NCI-H345 treated with DMSO at 0.1 percent for 48 hours (cell line): ENCODE data around the gene STX8.

ENCODE experiments used
- DNase-seq: peaks from one replicate; lab custom pipeline; 2025; ENCODE audit not compliant: unreplicated experiment; lab: John Stamatoyannopoulos, UW

Gene STX8

DNA sequence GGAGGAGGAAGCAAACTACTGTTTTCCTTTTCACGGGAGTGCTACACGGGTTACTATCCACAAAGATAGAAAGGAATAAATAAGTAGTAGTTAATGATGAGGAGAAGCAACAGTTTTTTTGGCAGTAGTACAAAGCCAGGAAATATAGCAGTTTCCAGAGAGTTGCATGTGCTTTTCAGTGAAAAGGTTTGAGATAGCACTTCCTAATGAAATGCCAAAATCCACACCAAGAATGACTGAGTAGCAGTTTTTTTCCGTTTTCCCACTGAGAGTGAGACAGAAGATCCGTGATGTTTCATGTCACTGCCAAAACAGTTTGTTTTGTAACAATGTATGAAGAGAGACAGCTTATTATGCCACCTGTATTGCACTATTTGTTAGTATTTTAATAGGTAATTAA, 129.1 kb downstream of the STX8 start:
- no peak for DNase-seq

DNA sequence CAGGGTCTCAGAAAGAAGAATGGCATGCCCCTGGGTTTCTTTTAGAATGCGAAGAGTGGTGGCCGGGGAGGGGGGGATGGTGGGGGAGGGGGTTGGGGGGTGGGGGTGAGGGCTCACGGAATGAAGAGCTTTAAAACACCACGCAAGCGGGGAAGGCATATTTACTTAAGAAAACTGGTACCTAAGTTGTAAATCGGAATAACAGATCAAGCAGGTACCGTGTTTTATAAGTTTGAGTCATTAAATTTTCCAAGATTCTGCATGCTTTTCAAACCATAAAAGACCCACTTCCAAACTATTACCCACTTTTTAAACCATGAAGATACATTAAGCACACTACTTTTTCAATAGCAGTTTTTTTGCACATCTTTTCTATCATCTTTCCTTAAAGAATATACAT, 130.2 kb downstream of the STX8 start:
- no peak for DNase-seq

DNA sequence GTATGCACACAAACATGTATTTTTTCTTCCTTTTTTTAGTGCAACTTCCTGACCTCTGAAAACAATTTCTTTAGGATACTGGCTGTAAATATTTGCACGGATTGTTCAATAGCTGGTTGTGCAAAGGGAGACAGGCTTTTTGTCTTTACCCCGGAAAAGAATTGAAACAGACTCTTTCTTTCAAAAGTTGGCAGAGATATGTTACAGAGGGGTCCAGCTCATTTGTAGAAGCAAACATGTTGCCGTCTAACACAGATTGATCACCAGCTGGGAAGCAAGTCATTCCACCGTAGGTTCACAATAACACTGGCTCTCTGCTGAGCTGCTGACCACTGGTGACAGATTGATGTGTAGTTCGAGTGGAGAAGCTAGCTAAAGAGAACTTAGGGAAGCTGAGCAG, 130.9 kb downstream of the STX8 start:
- DNase-seq: no peak

DNA sequence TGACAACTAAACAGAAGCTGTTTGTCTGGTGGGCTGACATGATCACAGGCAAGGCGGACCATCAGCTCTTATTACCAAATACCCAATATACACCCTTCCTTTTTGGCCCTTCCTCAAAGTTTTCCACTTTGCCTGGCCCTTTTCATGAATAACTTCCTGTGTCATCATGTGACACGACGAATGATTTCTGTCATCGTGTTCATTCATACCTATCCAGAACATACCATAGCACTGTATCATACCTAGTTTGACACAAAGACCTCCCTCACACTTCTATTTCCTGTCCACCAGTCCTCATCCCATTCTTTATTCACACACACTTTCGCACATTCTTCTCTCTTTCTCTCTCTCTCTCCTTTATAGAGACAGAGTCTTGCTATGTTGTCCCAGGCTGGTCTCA, 131.8 kb downstream of the STX8 start:
- no peak for DNase-seq

DNA sequence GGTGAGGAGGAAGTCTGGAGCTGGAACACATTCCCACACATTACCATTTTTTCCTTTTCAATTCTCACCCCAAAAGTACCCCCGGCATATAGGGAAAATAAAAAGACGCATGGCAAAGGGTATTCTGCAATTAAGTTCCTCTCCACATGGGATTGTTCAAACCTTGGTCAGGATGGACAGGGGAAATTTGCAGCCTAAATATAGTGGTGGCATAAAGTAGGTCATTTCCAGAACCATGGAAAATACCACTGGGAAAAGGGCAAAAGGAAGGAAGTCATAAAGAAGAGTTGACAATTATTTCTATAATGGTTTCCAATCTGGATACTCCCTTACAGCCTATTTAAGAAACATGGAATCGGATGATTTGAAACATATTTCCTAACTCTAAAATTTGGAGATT, 135.8 kb downstream of the STX8 start:
- no peak for DNase-seq

DNA sequence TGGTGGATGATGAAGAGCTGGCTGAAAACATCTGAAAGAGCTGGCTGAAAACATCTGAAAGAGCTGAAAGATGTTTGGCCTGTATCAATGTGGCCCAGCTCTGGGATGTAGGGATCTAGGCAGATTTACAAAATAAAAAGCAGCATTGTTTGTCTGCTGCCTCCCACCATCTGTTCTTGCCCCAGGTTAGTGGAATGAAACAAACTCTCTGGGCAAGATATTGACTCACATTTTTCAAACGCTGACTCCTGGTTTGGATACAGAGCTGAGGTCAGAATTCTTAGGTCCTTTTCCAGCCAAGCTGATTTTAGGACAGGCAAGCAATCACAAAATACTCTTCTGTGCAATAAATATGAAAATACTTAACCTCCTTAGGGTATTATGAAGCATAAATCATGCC, 139.0 kb downstream of the STX8 start:
- DNase-seq: no peak

DNA sequence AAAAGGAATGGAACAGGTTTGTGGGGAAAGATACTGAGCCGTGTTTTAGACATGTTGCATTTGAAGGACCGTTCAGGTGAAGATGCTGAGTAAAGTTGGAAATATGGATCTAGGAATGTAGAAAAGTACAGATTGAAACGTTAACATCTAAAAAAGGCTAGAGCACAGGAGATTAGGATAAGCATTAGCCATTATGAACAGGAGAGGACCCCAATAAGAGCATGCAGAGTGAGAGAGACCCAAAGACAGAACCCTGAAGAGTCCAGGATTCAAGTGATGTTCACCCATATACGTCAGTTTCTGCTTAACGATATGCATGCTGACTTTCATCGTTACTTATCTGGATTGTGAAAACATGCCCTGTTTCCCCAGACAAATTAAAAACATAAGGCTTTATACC, 140.5 kb downstream of the STX8 start:
- DNase-seq: no peak

DNA sequence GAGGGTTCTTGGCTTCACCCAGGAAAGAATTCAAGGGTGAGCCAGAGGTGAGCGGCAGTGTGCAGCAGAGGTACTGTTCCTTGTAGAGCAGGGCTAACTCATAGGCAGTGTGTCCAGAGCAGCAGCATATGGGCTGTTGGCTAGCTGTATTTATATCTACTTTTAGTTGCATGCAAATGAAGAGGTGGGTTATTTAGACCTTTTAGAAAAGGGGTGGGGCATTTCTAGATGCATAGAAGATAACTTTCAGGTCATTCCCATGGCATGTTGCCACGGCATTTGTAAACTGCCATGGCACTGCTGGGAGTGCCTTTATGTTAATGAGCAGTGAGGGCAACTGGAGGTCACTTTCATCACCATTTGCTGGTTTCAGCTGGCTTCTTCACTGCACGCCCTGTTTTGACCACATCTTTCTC, 141.0 kb downstream of the STX8 start:
- no peak for DNase-seq

DNA sequence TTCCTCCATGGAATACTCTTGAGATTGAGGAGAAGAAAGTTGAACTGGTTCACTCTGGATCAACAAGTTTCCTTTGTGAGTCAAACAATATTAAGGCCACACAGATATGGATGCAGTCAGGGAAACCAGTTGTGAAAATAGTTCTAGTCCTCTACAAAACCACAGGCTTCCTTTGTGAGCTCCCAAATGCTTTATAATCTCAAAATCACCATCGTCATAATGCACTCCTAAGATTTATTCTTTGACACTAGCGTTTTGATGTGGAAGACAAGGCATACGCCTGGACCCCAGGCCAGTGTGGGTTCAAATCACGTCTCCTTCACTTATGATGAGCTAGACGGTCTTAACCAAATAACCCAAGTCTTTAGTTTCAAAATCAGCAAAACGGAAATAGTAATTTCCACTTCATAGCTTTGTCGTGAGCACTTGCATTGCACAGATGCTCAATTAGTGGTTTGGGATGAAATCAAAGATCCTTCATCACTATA, 142.6 kb downstream of the STX8 start:
- no peak for DNase-seq

DNA sequence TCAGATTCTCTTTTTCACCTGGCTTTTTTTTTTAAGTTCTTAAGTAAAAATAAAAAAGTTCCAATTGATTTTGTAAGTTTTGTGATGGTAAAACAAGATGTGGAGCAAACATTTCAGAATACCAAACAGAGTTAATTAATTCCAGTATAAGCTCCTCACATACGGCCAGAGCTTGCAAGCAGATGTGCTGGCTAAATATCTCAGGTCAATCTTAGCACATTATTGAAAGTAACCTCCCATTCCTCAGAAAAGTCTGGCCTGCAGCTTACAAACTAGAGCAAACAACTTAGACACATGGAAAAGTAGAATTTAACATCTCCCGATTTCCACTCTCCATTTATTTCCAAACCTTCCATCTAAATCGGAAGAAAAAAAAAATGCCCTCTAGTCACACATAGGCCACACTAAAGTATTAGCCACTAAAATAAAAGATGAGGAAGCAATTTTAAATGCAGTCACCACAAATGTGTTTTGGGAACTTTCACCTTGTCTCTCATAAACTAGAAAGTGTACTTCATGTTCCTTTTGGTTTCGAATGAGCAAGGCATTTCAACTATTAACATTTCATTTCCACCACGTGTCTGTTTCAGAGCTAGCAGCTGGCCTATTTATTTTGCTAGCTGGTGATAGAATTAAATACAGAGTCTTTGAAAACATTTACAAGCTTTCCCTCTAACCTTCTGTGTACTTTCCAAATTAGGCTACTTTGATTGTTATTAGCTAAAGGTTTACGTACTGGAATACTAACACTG, 143.3 kb downstream of the STX8 start:
- no peak for DNase-seq

DNA sequence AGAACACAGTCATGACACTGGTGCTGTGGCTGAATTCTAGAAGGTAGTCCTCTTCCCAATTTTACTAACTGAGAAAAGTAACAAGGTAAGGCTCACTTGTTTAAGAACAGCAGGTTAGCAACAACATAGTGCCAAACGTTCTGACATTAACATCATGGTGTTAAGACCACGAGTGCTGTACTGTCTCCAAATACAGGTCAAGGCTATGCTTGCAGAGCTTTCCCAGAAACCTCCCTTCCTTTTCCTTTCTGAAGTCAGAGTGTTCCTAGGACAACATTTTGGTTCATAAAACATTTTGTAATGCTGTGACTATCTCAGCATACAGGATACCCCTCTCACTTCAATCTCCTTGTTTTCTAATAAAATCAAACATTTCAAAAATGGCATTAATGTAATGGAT, 144.0 kb downstream of the STX8 start:
- DNase-seq: no peak

DNA sequence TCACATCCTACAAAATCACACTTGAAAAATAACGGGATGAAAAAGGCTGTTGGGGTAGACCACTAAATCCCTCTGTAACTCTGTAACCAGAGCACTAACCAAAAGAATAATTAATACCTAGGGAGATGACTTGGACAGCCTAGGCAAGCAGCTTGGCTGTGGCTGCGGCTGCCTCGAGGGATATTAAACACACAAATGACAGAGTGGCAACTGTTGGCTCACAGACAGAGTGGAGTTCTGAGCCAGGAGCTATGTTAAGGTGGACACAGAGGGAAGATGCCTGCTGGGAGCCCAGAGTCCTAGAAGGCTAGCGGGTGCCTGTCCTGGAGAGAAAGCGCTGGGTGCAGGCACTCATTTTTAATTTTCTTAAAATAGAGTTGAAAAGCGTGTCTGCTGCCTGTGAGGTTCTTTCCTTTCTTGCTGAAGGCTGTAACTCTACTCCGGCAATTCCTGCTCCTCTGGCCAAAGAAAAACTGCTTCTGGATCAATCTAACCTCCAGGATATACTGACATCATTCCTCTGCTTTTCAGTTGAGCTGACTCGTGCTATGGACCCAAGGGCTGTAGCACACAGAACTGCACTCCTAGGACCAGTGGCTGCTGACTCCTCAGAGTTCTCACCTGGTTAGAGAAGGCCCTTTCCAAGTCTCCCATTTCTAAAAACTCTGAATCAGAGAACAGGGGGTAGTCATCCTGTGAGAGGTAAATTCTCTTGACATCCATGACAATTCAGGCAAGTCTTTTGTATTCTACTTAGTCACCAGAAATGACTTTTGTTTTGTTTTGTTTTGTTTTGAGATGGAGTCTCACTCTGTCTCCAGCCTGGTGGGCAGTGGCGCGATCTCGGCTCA, 147.9 kb downstream of the STX8 start:
- no peak for DNase-seq

DNA sequence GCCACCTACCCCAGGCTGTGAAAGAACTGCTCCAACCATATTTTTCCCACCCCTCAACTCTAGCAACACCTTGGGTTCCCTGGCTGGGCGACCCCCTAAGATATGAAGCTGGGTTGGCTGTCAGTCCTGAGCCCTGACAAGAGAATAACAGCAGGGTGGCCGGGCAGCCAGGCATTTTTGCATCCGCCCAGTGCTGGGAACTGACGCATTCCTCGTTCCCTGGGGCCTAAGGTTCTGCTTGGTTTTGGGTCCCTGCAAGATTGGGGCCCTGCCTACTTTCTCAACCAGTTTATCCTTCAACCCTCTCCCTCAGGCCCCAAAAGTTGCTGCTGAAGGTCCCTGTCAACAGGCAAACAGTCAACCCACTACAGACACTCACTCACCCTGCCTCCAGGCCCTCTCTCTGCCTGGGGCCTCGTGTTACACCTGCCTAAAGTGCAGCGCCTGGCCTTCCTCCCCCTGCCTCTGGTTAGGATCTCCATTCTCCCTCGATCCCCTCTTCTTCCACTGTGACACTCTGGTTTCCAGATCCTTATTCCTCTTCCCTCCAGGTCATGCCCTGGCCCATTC, 151.5 kb downstream of the STX8 start:
- no peak for DNase-seq

DNA sequence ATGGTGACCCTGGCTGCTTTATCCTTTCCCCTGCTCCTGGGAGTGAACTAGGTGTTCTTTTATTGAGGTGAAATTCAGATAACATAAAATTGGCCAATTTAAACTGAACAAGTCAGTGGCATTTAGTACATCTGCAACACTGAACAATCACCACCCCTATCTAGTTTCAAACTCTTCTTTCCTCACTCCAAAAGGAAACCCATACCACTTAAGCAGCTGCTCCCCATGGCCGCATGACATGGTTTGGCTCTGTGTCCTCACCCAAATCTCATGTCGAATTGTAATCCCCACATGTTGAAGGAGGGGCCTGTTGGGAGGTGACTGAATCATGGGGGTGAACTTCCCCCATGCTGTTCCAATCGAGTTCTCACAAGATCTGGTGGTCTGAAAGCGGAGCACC, 154.1 kb downstream of the STX8 start:
- DNase-seq: no peak

DNA sequence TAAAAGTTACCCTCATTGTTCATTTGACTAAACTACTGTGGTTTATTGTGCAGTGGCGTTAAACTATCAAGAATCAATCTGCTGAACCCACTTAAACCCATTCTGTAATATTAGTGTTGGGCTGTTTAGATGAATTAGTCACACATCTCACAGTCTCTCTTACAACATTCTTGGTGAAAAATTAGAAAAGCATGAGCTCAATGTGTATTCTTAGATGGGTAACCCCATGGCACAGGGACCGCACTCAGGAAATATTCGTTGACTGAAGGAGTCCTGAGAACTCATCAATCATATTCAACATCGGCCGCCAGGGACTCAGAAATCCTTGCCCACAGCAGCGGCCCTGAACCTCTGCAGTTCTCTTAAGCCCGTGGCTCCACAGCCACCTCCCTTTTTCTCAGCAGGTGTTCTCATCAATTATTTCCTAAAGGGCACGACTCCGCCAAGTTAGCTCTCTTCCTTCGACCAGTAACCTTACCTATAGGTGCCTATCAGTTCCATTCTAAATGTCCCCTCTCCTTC, 155.6 kb downstream of the STX8 start:
- DNase-seq: no peak

DNA sequence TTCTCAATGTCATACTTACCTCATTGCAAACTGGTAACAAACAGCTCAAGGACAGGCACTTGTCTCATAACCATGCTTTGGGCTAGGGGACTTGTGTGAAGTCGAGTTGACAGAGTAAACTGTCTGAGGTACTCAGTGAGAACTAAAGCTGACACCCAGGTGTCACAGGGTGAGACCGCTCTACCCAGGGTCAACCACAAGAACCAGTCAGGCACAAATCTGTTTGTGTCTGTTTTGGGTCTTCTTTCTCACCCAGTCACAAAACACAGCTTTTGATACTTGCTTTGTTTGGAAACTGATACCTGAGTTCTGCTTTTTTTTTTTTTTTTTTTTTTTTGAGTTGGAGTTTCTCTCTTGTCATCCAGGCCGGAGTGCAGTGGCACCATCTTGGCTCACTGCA, 161.1 kb downstream of the STX8 start:
- DNase-seq: no peak

DNA sequence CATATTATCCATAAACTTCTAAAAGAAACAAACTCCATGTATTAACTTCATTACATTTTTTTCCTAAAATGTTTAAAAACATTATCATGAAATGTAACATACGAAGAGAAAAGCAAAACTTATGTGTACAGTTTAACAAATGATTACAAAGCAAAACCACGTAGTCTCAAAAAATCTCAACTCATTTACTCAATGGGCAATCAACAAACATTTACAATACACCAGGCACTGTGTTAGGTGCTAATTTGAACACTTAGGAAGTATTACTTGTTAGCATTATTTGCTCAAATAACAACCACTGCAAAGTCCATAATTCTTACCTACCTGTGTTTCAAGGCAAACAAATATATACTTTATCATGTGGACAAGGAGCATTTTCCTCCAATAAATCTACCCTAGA, 164.9 kb downstream of the STX8 start:
- no peak for DNase-seq

DNA sequence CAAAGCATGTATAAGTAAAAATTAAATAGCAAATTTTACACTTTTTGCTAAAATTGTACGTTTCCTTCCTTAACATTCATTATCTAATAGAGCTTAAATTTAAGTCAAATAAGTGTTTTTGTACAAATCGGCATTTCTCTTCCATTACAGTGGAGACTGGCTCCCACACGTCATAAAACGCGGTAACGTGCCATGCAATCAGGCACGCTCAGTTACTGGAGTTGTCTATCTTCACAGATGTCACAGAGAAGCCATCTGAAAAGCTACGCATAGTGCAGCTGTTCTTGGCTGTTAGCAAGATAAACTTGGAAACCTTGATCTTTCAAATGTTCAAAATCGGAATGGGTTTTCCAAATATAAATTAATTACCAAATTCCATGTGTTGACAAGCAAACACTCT, 165.3 kb downstream of the STX8 start:
- DNase-seq: no peak

DNA sequence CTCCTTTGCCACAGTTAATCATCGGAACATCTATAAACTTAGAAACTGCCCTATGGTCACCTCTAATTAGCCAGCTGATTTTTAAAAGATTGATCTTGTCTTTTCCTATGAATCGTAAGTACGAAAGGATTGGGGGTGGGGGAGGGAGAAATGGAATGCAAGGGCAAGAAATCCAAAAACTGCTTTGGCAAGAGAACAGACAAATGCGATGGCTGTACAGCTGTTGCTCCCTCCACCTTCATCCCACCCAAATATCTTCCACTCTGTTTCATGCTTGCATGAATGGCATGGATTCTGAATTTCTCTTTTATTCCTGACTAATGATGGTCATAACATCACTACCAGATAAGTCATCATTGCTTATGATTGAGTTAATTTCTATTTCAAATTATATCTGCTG, 165.7 kb downstream of the STX8 start:
- DNase-seq: no peak

DNA sequence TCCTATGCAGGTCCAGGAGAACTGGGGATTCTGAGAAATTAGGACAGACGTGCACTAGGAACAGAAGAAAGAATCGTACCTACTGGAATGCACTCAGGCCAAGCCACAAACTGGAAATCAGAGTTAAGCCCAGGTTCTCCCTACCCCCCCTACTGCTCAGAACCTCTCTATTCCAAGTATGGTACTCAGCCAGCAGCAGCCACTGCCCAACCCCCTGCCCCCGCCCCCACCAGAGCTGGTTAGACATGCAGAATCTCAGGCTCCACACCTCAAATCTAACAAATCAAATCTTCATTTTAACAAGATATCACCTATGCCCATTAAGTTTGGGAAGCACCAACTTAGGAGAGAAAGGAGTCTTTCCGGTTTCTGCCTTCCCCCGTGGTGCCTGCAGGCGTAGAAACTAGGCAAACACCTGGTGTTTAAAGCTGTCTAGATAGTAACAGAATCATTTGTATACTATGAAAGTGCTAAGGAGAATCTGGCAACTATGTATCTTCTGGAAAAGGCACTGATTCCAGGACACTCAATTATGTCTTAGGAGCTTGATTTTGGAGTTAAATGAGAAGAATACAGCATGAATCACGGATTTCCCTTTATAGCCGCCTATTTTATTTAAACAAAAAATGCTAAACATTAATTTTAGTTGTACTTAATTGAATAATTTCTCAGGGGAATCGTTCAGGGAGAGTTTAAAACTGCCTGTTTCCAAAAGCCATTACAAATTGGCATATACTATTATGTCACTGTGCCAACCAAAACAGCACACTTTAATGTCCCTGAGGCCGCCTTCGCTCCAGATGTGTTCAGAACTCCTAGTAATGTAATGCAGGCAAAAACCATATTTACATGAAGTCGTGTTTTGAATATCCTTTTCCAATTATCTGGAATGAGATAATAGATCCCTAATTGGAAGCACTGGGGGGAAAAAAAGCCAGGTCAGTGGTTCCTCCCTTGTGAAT, 166.5 kb downstream of the STX8 start:
- no peak for DNase-seq

DNA sequence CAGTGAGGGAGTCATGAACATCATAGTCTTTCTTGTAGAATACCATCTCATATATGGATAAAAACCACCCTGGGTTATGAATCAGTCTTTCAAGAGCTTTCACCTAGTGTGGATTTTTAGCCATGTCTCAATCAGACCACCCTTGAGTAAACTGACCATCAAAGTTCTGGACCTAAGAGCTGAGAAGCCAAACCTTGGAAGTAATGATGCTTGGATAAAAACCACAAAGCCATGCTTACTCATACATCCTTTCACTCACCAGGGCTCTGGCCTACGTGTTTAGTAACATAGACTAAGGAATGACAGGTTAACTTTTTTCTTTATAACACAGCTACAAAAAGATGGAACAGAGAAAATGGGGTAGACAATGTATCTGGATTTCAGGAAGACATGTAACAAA, 167.2 kb downstream of the STX8 start:
- DNase-seq: no peak
